HCT116 (cell line): ENCODE data around the gene RPS27A. TPM values are rescaled to one million over a fixed set of nuclear protein-coding genes. Genes with fewer than 3 reads are reported as not detected.

ENCODE experiments used
- ATAC-seq: fragments of 200-7000 bp; cut with Tn5 transposase; 2 replicates; pipeline ENCODE4 v1.9.1; 2020; ENCODE audit warnings: mild to moderate bottlenecking, moderate library complexity
- BruUV-seq: library from RNA; stranded (reverse); fragments of 400-500 nt; replicated peaks from 2 replicates; lab custom pipeline; 2021; lab: Mats Ljungman, UMichigan
- CTCF ChIA-PET: fragments of 300-600 bp; sonication (Branson Sonifier 250); formaldehyde crosslinking; loops from one replicate; lab custom pipeline; 2021; ENCODE audit warnings: antibody characterized with exemption; lab: Charles Lee
- POLR2A ChIA-PET: fragments of 300-600, 350-600 bp; sonication (Branson Sonifier 250); formaldehyde crosslinking; loops from one replicate; lab custom pipeline; 2021; ENCODE audit warnings: antibody characterized with exemption; lab: Charles Lee
- RAD21 ChIA-PET, 2 experiments: fragments of 300-600 bp; sonication (Branson Sonifier 250); formaldehyde crosslinking; loops; one replicate each; lab custom pipeline; 2023; ENCODE audit warnings: low total read pairs in 2 of 2; ENCODE audit not compliant: uncharacterized antibody in 2 of 2, unreplicated experiment in 2 of 2, low non-redundant PET in 1 of 2; lab: Charles Lee
- DNase-seq: peaks from one replicate; pipeline ENCODE4 v3.0.0-alpha.2; 2010; ENCODE audit warnings: low read depth, low spot score
- H2AFZ ChIP-seq: fragments of 200-600 bp; shearing (Covaris generic), sonication (generic); 2 replicates; pipeline ENCODE4 v1.6.1; 2017; ENCODE audit warnings: low read depth, mixed run types, mixed read lengths, antibody characterized with exemption, low read length; ENCODE audit not compliant: poor library complexity, severe bottlenecking
- H3K27ac ChIP-seq: 2 replicates; pipeline ENCODE4 v1.5.1; 2012; ENCODE audit warnings: low read depth, low read length
- H3K27me3 ChIP-seq: fragments of 200-600 bp; sonication (generic); 2 replicates; pipeline ENCODE4 v1.6.1; 2016; ENCODE audit warnings: mixed run types, low read length, mixed read lengths; ENCODE audit not compliant: insufficient read depth
- H3K36me3 ChIP-seq, 2 experiments: fragments of 200-500 bp in 1 of 2; fragments of 200-600 bp in 1 of 2; sonication (Bioruptor generic) in 1 of 2; sonication (generic) in 1 of 2; 2 replicates each; pipeline versions ENCODE4 v1.5.1 to v1.6.1; 2014 to 2016; ENCODE audit warnings: low read length in 2 of 2, inconsistent platforms in 1 of 2, mixed read lengths in 1 of 2, mixed run types in 1 of 2; ENCODE audit not compliant: insufficient read depth in 2 of 2, control insufficient read depth in 1 of 2
- H3K4me1 ChIP-seq, 2 experiments: fragments of 200-600 bp in 1 of 2; sonication (generic) in 1 of 2; 2 replicates each; pipeline versions ENCODE4 v1.5.1 to v1.6.1; 2012 to 2017; ENCODE audit warnings: low read length in 2 of 2, inconsistent platforms in 1 of 2, mild to moderate bottlenecking in 1 of 2, mixed read lengths in 1 of 2, mixed run types in 1 of 2, moderate library complexity in 1 of 2; ENCODE audit not compliant: insufficient read depth in 2 of 2, control insufficient read depth in 1 of 2
- H3K4me2 ChIP-seq: fragments of 200-600 bp; sonication (generic); 2 replicates; pipeline ENCODE4 v1.6.1; 2017; ENCODE audit warnings: mixed run types, low read length, mixed read lengths
- H3K4me3 ChIP-seq, 2 experiments: fragments of 200-600 bp in 1 of 2; sonication (generic) in 1 of 2; replicated peaks in 1 of 2; 2 replicates each; pipeline ENCODE4 v1.5.1; 2011 to 2016; ENCODE audit warnings: low read length in 2 of 2, control low read depth in 1 of 2, low read depth in 1 of 2, mild to moderate bottlenecking in 1 of 2, mixed read lengths in 1 of 2, mixed run types in 1 of 2
- H3K79me2 ChIP-seq: fragments of 200-600 bp; sonication (generic); 2 replicates; pipeline ENCODE4 v1.6.1; 2017; ENCODE audit warnings: mild to moderate bottlenecking, mixed run types, low read length, moderate library complexity, mixed read lengths; ENCODE audit not compliant: insufficient read depth
- H3K9ac ChIP-seq: fragments of 200-600 bp; sonication (generic); 2 replicates; pipeline ENCODE4 v1.6.1; 2016; ENCODE audit warnings: low read length, mixed read lengths
- H3K9me2 ChIP-seq: fragments of 200-600 bp; sonication (generic), shearing (Covaris generic); 2 replicates; pipeline ENCODE4 v1.6.1; 2017; ENCODE audit warnings: mixed run types, mild to moderate bottlenecking, moderate library complexity; ENCODE audit not compliant: insufficient read depth
- H3K9me3 ChIP-seq, 2 experiments: fragments of 200-500 bp in 1 of 2; fragments of 200-600 bp in 1 of 2; sonication (Bioruptor generic) in 1 of 2; sonication (generic) in 1 of 2; 2 replicates each; pipeline ENCODE4 v1.6.1; 2014 to 2017; ENCODE audit warnings: low read length in 2 of 2, mixed read lengths in 2 of 2, inconsistent platforms in 1 of 2, low read depth in 1 of 2, mild to moderate bottlenecking in 1 of 2, mixed run types in 1 of 2, moderate library complexity in 1 of 2; ENCODE audit not compliant: control insufficient read depth in 1 of 2, insufficient read depth in 1 of 2
- H4K20me1 ChIP-seq: fragments of 200-600 bp; sonication (generic), shearing (Covaris generic); 2 replicates; pipeline ENCODE4 v1.6.1; 2017; ENCODE audit warnings: mixed run types, mild to moderate bottlenecking, moderate library complexity; ENCODE audit not compliant: insufficient read depth
- CBX3 ChIP-seq: IDR thresholded peaks from 2 replicates; pipeline ENCODE4 v1.6.1; 2012; ENCODE audit warnings: low read depth
- CEBPB ChIP-seq: IDR thresholded peaks from 2 replicates; pipeline ENCODE4 v1.6.1; 2012; ENCODE audit warnings: low read depth
- ELF1 ChIP-seq: IDR thresholded peaks from 2 replicates; pipeline ENCODE4 v1.6.1; 2012; ENCODE audit warnings: low read depth, borderline replicate concordance
- EZH2 ChIP-seq: fragments of 200-600 bp; sonication (generic); IDR thresholded peaks from 2 replicates; pipeline ENCODE4 v1.6.1; 2017; ENCODE audit warnings: antibody characterized with exemption, mixed run types
- FOSL1 ChIP-seq: IDR thresholded peaks from 2 replicates; pipeline ENCODE4 v1.6.1; 2012; ENCODE audit warnings: low read depth
- TCF7L2 ChIP-seq: IDR thresholded peaks from 2 replicates; pipeline ENCODE4 v1.7.0; 2011; ENCODE audit warnings: borderline replicate concordance, inconsistent platforms; ENCODE audit not compliant: insufficient read depth, insufficient read length; ENCODE audit errors: extremely low read depth
- intact Hi-C: fragments of 100-400 bp; cut with micrococcal nuclease; formaldehyde crosslinking; loops from 2 replicates; pipeline ENCODE4 v1.10.0; 2022
- total RNA-seq: library from RNA; stranded (reverse); gene quantifications from one replicate; pipeline ENCODE4 v1.2.1, GENCODE V29; 2021; ENCODE audit not compliant: unreplicated experiment
- TF ChIP-seq, protein P1 (sequence below): IDR thresholded peaks from 2 replicates; pipeline ENCODE4 v1.6.1; 2011; ENCODE audit warnings: mild to moderate bottlenecking, low read length, moderate library complexity; ENCODE audit not compliant: insufficient replicate concordance; ENCODE audit errors: extremely low read depth
- TF ChIP-seq, protein P2 (sequence below): IDR thresholded peaks from 2 replicates; pipeline ENCODE4 v1.6.1; 2012
- TF ChIP-seq, protein P3 (sequence below): IDR thresholded peaks from 2 replicates; pipeline ENCODE4 v1.6.1; 2012; ENCODE audit warnings: low read depth
- TF ChIP-seq, protein P4 (sequence below), 3 experiments: fragments of 200-600 bp in 1 of 3; sonication (generic) in 1 of 3; IDR thresholded peaks in 2 of 3; conservative IDR thresholded peaks in 1 of 3; 2 replicates each; pipeline ENCODE4 v1.5.1; 2012 to 2017; ENCODE audit warnings: low read depth in 2 of 3, low read length in 2 of 3, antibody characterized with exemption in 1 of 3, borderline replicate concordance in 1 of 3, control low read depth in 1 of 3, mild to moderate bottlenecking in 1 of 3, mixed read lengths in 1 of 3, mixed run types in 1 of 3, moderate library complexity in 1 of 3; ENCODE audit not compliant: insufficient read depth in 1 of 3

RPS27A gene
- total RNA-seq, 1 experiment from 2014 or later, result 1,291 TPM

DNA sequence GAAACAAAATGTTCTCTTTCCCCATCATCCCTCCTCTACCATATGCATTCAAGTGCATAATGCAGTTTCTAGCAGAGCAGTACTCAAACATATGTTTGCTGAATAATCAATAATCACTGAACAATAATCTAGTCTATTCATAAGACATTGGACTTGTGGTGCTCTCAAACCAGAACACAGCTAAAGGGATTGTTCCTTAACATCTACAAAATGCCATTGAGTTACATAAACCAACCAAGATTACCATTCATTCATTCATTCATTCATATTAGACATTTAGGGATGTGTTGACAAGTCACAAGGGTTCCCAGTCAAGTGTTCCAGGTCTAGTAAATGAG, 4.3 kb upstream of the RPS27A start:
- Histone ChIP-seq H3K36me3 (peaks cover 0 to 4% of the 10 kb centered on the region in 2 experiments; a peak in 2 of 4 replicates), H2AFZ (no peak overlapping the region), H3K27me3 (no peaks in the 10 kb centered on the region), H3K9me2 (no peaks in the 10 kb centered on the region), H4K20me1 (no peaks in the 10 kb centered on the region), H3K79me2 (peaks cover 42% of the 10 kb centered on the region), H3K4me2 (no peak overlapping the region), H3K9ac (no peak overlapping the region), H3K9me3 (no peaks in the 10 kb centered on the region), H3K27ac (no peak overlapping the region), H3K4me3 (no peak overlapping the region), H3K4me1 (peaks cover 5 to 15% of the 10 kb centered on the region in 2 experiments; a peak in 3 of 4 replicates)
- DNase-seq, result no peak
- ATAC-seq, result no peak
- no TSS peak for BruUV-seq
- ChIA-PET POLR2A (no interaction called here), CTCF (no interaction called here), RAD21 (no interaction called here)
- TF ChIP-seq, protein P1, sequence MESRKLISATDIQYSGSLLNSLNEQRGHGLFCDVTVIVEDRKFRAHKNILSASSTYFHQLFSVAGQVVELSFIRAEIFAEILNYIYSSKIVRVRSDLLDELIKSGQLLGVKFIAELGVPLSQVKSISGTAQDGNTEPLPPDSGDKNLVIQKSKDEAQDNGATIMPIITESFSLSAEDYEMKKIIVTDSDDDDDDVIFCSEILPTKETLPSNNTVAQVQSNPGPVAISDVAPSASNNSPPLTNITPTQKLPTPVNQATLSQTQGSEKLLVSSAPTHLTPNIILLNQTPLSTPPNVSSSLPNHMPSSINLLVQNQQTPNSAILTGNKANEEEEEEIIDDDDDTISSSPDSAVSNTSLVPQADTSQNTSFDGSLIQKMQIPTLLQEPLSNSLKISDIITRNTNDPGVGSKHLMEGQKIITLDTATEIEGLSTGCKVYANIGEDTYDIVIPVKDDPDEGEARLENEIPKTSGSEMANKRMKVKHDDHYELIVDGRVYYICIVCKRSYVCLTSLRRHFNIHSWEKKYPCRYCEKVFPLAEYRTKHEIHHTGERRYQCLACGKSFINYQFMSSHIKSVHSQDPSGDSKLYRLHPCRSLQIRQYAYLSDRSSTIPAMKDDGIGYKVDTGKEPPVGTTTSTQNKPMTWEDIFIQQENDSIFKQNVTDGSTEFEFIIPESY, result no peak
- TF ChIP-seq CBX3, result no peak
- no peak for TF ChIP-seq EZH2
- no peak for TF ChIP-seq ELF1
- TF ChIP-seq FOSL1, result no peak
- TF ChIP-seq, protein P2, sequence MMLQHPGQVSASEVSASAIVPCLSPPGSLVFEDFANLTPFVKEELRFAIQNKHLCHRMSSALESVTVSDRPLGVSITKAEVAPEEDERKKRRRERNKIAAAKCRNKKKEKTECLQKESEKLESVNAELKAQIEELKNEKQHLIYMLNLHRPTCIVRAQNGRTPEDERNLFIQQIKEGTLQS, result no peak
- TF ChIP-seq, protein P3, sequence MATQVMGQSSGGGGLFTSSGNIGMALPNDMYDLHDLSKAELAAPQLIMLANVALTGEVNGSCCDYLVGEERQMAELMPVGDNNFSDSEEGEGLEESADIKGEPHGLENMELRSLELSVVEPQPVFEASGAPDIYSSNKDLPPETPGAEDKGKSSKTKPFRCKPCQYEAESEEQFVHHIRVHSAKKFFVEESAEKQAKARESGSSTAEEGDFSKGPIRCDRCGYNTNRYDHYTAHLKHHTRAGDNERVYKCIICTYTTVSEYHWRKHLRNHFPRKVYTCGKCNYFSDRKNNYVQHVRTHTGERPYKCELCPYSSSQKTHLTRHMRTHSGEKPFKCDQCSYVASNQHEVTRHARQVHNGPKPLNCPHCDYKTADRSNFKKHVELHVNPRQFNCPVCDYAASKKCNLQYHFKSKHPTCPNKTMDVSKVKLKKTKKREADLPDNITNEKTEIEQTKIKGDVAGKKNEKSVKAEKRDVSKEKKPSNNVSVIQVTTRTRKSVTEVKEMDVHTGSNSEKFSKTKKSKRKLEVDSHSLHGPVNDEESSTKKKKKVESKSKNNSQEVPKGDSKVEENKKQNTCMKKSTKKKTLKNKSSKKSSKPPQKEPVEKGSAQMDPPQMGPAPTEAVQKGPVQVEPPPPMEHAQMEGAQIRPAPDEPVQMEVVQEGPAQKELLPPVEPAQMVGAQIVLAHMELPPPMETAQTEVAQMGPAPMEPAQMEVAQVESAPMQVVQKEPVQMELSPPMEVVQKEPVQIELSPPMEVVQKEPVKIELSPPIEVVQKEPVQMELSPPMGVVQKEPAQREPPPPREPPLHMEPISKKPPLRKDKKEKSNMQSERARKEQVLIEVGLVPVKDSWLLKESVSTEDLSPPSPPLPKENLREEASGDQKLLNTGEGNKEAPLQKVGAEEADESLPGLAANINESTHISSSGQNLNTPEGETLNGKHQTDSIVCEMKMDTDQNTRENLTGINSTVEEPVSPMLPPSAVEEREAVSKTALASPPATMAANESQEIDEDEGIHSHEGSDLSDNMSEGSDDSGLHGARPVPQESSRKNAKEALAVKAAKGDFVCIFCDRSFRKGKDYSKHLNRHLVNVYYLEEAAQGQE, result no peak
- TF ChIP-seq, protein P4, sequence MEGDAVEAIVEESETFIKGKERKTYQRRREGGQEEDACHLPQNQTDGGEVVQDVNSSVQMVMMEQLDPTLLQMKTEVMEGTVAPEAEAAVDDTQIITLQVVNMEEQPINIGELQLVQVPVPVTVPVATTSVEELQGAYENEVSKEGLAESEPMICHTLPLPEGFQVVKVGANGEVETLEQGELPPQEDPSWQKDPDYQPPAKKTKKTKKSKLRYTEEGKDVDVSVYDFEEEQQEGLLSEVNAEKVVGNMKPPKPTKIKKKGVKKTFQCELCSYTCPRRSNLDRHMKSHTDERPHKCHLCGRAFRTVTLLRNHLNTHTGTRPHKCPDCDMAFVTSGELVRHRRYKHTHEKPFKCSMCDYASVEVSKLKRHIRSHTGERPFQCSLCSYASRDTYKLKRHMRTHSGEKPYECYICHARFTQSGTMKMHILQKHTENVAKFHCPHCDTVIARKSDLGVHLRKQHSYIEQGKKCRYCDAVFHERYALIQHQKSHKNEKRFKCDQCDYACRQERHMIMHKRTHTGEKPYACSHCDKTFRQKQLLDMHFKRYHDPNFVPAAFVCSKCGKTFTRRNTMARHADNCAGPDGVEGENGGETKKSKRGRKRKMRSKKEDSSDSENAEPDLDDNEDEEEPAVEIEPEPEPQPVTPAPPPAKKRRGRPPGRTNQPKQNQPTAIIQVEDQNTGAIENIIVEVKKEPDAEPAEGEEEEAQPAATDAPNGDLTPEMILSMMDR (IDR thresholded peaks at IDR 0.05 in 2 of 3, conservative IDR thresholded peaks at IDR 0.05 in 1 of 3; ENCODE audit: borderline replicate concordance in 1 of 3, insufficient read depth in 1 of 3, low read depth in 2 of 3, low read length in 2 of 3), result no peak
- no peak for TF ChIP-seq CEBPB
- TF ChIP-seq TCF7L2, result no peak
- intact Hi-C loops, result no loop called here
